ENCODE measurements around the gene DONSON. TPM values are rescaled to one million over a fixed set of nuclear protein-coding genes. Genes with fewer than 3 reads are reported as not detected.

DONSON gene
- total RNA-seq, 1 experiment from 2014 or later = 35.3 TPM

GRCh38 chr21:33557447-33557846 is 31.0 kb downstream of the DONSON start:
- no peak overlapping the region for H2AFZ ChIP-seq (ENCODE audit: low read length)
- Mint-ChIP-seq H3K36me3 (ENCODE audit: insufficient read depth in 1 of 3, low read depth in 3 of 3) (peaks cover 76 to 95% (median 92%) of the 10 kb centered on the region in 3 experiments), H3K9me3 (no peaks in the 10 kb centered on the region), H3K4me3 (no peak overlapping the region), H3K27ac (no peak overlapping the region), H3K27me3 (ENCODE audit: low read depth) (no peaks in the 10 kb centered on the region), H3K4me1 (peaks cover 9 to 10% of the 10 kb centered on the region in 2 experiments)
- H3K14ac ChIP-seq (ENCODE audit: insufficient read depth, low read length) = no peak overlapping the region
- H4K5ac ChIP-seq (ENCODE audit: insufficient read length, low read depth, low read length) = no peak overlapping the region
- H3K23me2 ChIP-seq (ENCODE audit: insufficient read length, low read depth, low read length, poor library complexity, severe bottlenecking) = no peaks in the 10 kb centered on the region
- H3T11ph ChIP-seq (ENCODE audit: low read length) = no peak overlapping the region
- H3K79me2 ChIP-seq (ENCODE audit: insufficient read depth, low read length) = peaks cover 15% of the 10 kb centered on the region; the same call in 1 of the 2 replicates
- H2BK5ac ChIP-seq (ENCODE audit: insufficient read length, low read length) = no peak overlapping the region
- no peak overlapping the region for H4K8ac ChIP-seq (replicated peaks; ENCODE audit: insufficient read length, low read depth, low read length)
- H3K23ac ChIP-seq (ENCODE audit: insufficient read length, low read depth, low read length) = no peak overlapping the region
- no peak overlapping the region for H3K56ac ChIP-seq (ENCODE audit: insufficient read length, low read depth, low read length)
- no peak overlapping the region for H3K18ac ChIP-seq (ENCODE audit: insufficient read length, low read depth, low read length)
- H2BK12ac ChIP-seq (ENCODE audit: insufficient read length, low read depth, low read length) = no peak overlapping the region
- no peak overlapping the region for H4K91ac ChIP-seq (ENCODE audit: insufficient read length, low read depth, low read length)
- H3K4ac ChIP-seq (ENCODE audit: low read depth, low read length) = no peak overlapping the region
- no peaks in the 10 kb centered on the region for H3K4me1 ChIP-seq (ENCODE audit: insufficient read depth, low read length)
- H2BK15ac ChIP-seq (ENCODE audit: low read depth, low read length) = no peak overlapping the region
- no peaks in the 10 kb centered on the region for H3K9me3 ChIP-seq (ENCODE audit: control insufficient read depth, low read depth, low read length)
- H3K27me3 ChIP-seq (ENCODE audit: insufficient read depth, low read length) = no peaks in the 10 kb centered on the region
- peaks cover 13% of the 10 kb centered on the region for H3K79me1 ChIP-seq (ENCODE audit: insufficient read depth, low read depth, low read length, poor library complexity, severe bottlenecking)
- no CpG with 5 or more reads among the region's 19 CpGs for WGBS (ENCODE audit: extremely low coverage, insufficient read length, low lambda C conversion rate)
- H2AK5ac ChIP-seq (ENCODE audit: insufficient read length, low read length) = no peak overlapping the region
- no peak overlapping the region for H2BK20ac ChIP-seq (ENCODE audit: low read depth, low read length, poor library complexity, severe bottlenecking)
- TF ChIP-seq CTCF (conservative IDR thresholded peaks at IDR 0.05) = no peak
- H3K27ac ChIP-seq (ENCODE audit: insufficient read length, low read depth, low read length) = no peak overlapping the region
- DNase-seq = no peak
- no peak overlapping the region for H2BK120ac ChIP-seq (ENCODE audit: low read depth, low read length, poor library complexity, severe bottlenecking)
- no peak overlapping the region for H3K4me2 ChIP-seq (ENCODE audit: insufficient read depth, insufficient read length, low read length)
- no peaks in the 10 kb centered on the region for H4K20me1 ChIP-seq (ENCODE audit: control insufficient read depth, insufficient read depth, insufficient read length)
- no peak overlapping the region for H3K9ac ChIP-seq (ENCODE audit: extremely low read depth, insufficient read length, low read length)

Measured in H9 (cell line).